ENCODE results near the gene TSHZ1. TPM values are rescaled to one million over a fixed set of nuclear protein-coding genes. Genes with fewer than 3 reads are reported as not detected.

TSHZ1 gene
- total and polyA plus RNA-seq, 9 donors, result 27.9 to 109 (median 65.6) TPM

DNA sequence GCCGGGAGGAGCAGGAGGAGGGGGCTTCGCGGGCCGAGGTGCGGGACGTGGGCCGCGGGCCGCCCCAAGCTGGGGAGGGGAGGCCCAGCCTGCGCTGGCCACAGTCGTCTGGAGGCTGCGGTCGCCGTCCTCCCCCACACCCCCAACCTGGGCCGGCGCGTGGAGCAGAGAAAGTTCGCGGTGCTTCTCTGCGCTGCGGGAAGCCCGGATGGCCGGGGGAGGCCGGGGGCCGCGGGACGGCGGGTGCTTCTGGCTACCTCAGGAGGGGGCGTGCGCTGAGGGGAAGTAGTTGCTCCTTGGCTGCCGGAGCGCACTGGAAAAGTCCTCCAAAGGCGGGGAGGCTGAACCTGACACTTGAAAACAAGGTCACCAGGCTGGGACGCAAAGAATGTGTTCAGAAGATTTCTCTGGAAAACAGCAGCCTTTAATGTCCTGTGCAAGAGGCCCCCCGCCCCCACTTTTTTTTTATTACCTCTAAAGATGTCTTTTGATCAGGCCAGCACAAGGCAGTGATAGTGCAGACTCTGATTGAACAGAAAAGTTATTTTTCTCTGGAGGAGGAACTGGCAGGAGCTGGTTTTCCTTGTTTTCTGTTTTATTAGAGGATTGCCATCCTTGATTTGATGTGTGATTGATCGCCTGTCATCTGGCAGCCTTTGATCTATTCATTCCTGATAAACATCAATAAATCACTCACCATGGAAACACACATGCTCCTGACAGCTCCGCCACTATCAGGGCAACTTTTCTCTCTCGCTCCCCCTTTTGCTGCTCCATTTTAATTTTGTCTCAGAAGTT is 1.6 kb downstream of the TSHZ1 start:
- H3K4me3 ChIP-seq, result peak overlapping the region; percentile 71
- no peaks in the 10 kb centered on the region for H3K27me3 ChIP-seq
- H3K4me1 ChIP-seq (ENCODE audit: insufficient read depth), result peaks cover 10% of the 10 kb centered on the region
- H3K9me3 ChIP-seq, result no peaks in the 10 kb centered on the region
- no peak for TF ChIP-seq POLR2A (IDR thresholded peaks at IDR 0.05)
- TF ChIP-seq EP300 (IDR thresholded peaks at IDR 0.05), result no peak
- TF ChIP-seq, protein P1, sequence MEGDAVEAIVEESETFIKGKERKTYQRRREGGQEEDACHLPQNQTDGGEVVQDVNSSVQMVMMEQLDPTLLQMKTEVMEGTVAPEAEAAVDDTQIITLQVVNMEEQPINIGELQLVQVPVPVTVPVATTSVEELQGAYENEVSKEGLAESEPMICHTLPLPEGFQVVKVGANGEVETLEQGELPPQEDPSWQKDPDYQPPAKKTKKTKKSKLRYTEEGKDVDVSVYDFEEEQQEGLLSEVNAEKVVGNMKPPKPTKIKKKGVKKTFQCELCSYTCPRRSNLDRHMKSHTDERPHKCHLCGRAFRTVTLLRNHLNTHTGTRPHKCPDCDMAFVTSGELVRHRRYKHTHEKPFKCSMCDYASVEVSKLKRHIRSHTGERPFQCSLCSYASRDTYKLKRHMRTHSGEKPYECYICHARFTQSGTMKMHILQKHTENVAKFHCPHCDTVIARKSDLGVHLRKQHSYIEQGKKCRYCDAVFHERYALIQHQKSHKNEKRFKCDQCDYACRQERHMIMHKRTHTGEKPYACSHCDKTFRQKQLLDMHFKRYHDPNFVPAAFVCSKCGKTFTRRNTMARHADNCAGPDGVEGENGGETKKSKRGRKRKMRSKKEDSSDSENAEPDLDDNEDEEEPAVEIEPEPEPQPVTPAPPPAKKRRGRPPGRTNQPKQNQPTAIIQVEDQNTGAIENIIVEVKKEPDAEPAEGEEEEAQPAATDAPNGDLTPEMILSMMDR (IDR thresholded peaks at IDR 0.05), result no peak
- 0 to 1% (median 1%) methylated on average over 29 to 38 of the region's 38 CpGs for WGBS, 3 donors
- DNase-seq, result peak; percentile 43 to 72 (median 64)
- intact Hi-C loops (cut with DNase I), result loop anchor here in 2 of 4 donors (5.0 kb wide), 2 partner anchors 35 to 40 kb away; no protein-coding TSS in a partner anchor
- peak overlapping the region; percentile 80 to 82 for H3K27ac ChIP-seq
- H3K36me3 ChIP-seq, result no peaks in the 10 kb centered on the region

- intact Hi-C loops (cut with DNase I), result loop anchor here in 2 of 4 donors (5.0 kb wide), 2 partner anchors 35 to 40 kb away; no protein-coding TSS in a partner anchor
- Histone ChIP-seq H3K4me1 (ENCODE audit: insufficient read depth) (peaks cover 12% of the 10 kb centered on the region), H3K27me3 (no peaks in the 10 kb centered on the region), H3K27ac (peak overlapping the region; percentile 80 to 82), H3K4me3 (peak overlapping the region; percentile 71), H3K9me3 (no peaks in the 10 kb centered on the region), H3K36me3 (no peaks in the 10 kb centered on the region)
- TF ChIP-seq, protein P1 (IDR thresholded peaks at IDR 0.05), result no peak
- TF ChIP-seq EP300 (IDR thresholded peaks at IDR 0.05), result no peak
- TF ChIP-seq POLR2A (IDR thresholded peaks at IDR 0.05), result no peak
- DNase-seq, result no peak
- WGBS, 3 donors, result 4 to 16% (median 9%) methylated on average over 5 of the region's 5 CpGs
Observed at GRCh38 chr18:75212751-75213090, 2.1 kb downstream of the TSHZ1 start.

GRCh38 chr18:75213611-75214331 is 3.2 kb downstream of the TSHZ1 start:
- H3K27me3 ChIP-seq, result no peaks in the 10 kb centered on the region
- intact Hi-C loops (cut with DNase I), result loop anchor here in 2 of 4 donors (5.0 kb wide), 2 partner anchors 34 to 39 kb away; no protein-coding TSS in a partner anchor
- H3K4me1 ChIP-seq (ENCODE audit: insufficient read depth), result peaks cover 17% of the 10 kb centered on the region
- no peak for TF ChIP-seq POLR2A (IDR thresholded peaks at IDR 0.05)
- TF ChIP-seq EP300 (IDR thresholded peaks at IDR 0.05), result no peak
- TF ChIP-seq, protein P1 (IDR thresholded peaks at IDR 0.05), result no peak
- no peaks in the 10 kb centered on the region for H3K9me3 ChIP-seq
- no peak for DNase-seq
- peak overlapping the region; percentile 71 for H3K4me3 ChIP-seq
- H3K36me3 ChIP-seq, result no peaks in the 10 kb centered on the region
- 5 to 17% (median 5%) methylated on average over 5 of the region's 5 CpGs for WGBS, 3 donors
- H3K27ac ChIP-seq, result peak overlapping the region in 1 of 2 donors; percentile 45

DNA sequence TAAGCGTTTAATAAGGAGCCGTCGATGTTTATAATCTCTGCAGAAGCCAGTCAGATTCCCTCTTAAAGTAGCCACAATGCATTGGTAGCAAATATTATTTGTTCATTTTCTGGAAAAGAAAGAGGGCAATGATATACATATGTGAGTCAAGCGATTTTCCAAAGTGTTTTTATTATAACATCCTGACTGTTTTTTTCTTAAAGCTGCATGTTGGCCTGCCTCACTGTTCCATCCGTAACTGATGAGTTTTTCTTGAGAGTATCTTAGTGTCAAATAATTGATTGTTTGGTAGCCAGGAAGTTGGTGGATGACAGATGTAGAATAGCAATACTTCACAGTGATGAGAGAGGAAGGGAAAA is 3.7 kb downstream of the TSHZ1 start:
- H3K27me3 ChIP-seq, result no peaks in the 10 kb centered on the region
- no peak for TF ChIP-seq EP300 (IDR thresholded peaks at IDR 0.05)
- TF ChIP-seq POLR2A (IDR thresholded peaks at IDR 0.05), result no peak
- TF ChIP-seq, protein P1 (IDR thresholded peaks at IDR 0.05), result no peak
- H3K36me3 ChIP-seq, result no peaks in the 10 kb centered on the region
- no peak overlapping the region for H3K4me3 ChIP-seq
- no peaks in the 10 kb centered on the region for H3K9me3 ChIP-seq
- H3K4me1 ChIP-seq (ENCODE audit: insufficient read depth), result peaks cover 18% of the 10 kb centered on the region
- peak overlapping the region in 1 of 2 donors; percentile 68 for H3K27ac ChIP-seq
- intact Hi-C loops (cut with DNase I), result loop anchor here in 2 of 4 donors (5.0 kb wide), 2 partner anchors 33 to 38 kb away; no protein-coding TSS in a partner anchor
- no peak for DNase-seq
- WGBS, 3 donors, result 12 to 41% (median 25%) methylated on average over 5 of the region's 5 CpGs
